GM18505 (cell line): ENCODE data around the gene RAB3IL1.
"Not testable (repeated sequence)": the region's sequence is repeated elsewhere in the genome, so short reads cannot be mapped to it uniquely, and the experiment has no call there.

ENCODE experiments used
- ATAC-seq: cut with Tn5 transposase; IDR thresholded peaks from one replicate; pipeline ENCODE4 v1.9.1; 2021; ENCODE audit not compliant: unreplicated experiment
- POLR2A ChIP-seq: IDR thresholded peaks from 4 replicates; pipeline ENCODE4 v1.6.1; 2011; ENCODE audit warnings: borderline replicate concordance; ENCODE audit not compliant: insufficient read depth, insufficient read length; ENCODE audit errors: extremely low read depth

RAB3IL1 gene

DNA sequence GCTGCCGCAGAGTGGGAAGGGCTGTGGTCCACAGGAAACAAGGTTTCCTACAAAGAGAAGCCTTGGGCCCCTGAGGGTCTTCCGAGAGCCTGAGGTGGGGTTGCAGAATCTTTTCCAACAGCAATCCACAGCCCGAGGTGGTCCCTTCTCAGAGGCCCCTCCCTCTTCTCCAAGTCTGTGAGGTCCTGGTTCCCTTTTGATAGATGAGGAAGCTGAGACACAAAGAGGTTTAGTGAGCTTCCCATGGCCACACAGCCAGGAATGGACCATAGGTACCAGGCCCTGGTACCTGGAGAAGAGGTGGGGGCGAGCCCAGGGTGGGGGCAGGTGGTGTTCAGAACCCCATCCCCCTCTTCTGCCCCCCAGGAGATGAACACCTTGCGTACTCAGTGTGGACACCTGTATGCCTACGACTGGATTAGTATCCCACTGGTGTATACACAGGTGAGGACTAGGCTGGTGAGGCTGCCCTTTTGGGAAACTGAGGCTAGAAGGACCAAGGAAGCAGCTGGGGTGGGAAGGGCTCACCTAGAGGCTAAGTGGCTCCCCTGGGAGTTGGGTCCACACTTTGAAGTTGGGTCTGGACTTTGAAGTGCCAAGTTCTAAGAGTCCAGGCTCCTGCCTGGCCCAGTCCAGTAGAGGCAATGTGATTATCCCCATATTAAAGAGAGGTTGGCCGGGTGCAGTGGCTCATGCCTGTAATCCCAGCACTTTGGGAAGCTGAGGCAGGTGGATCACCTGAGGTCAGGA is 39.8 kb upstream of the RAB3IL1 start:
- ATAC-seq = no peak
- TF ChIP-seq POLR2A = no peak

DNA sequence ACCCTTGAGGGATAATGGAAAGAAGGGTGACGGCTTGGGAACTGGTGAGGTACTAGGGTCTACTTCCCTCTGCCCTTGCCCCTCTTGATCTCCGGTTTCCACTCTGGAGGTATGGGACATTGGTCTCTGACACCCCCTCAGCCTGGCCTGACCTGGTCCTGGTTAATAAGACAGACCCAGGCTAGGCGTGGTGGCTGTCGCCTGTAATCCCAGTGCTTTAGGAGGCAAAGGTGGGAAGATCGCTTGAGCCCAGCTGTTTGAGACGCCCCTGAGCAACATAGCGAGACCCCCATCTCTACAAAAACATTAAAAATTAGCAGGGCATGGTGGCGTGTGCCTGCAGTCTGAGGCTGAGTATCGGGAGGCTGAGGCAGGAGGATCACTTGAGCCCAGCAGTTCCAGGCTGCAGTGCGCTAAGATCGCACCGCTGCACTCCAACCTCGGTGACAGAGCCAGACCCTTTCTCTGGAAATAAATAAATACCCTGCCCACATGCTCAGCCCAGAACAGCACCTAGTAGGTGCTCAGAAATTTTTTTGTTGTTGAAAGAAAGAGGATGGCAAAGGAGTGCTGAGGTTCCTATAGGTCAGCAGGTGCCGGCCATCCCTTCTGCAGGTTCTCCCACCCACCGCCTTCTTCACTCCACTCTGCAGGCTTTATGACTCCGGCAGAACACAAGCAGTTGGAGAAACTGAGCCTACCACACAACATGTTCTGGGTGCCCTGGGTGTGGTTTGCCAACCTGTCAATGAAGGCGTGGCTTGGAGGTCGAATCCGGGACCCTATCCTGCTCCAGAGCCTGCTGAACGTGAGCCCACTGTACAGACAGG is 39.0 kb upstream of the RAB3IL1 start:
- ATAC-seq = no peak
- no peak for TF ChIP-seq POLR2A

DNA sequence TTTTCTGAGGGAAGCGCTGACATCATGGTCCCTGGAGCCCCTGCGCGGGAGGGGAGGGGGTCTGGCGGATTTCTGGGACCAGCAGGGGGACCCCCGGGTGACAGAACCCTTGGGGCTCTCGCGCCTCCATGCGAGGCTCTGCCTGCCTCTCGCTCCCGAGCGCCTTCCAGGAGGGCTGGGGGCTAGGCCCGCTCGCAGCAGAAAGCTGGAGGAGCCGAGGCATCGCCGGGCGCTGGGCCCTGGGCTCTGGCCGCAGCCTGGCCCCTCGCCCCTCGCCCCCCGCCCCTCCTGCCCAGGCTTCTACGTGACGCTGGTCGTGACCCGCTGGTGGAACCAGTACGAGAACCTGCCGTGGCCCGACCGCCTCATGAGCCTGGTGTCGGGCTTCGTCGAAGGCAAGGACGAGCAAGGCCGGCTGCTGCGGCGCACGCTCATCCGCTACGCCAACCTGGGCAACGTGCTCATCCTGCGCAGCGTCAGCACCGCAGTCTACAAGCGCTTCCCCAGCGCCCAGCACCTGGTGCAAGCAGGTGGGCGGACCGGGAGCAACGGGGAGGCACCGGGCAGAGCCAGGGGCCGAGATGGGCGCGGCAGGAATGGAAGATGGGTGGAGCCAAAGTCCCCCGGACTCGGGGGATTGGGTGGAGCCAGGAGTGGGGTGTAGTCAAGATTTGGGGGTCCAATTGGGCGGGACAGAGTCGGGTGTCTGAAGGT is 38.2 kb upstream of the RAB3IL1 start:
- ATAC-seq = no peak
- no peak for TF ChIP-seq POLR2A

DNA sequence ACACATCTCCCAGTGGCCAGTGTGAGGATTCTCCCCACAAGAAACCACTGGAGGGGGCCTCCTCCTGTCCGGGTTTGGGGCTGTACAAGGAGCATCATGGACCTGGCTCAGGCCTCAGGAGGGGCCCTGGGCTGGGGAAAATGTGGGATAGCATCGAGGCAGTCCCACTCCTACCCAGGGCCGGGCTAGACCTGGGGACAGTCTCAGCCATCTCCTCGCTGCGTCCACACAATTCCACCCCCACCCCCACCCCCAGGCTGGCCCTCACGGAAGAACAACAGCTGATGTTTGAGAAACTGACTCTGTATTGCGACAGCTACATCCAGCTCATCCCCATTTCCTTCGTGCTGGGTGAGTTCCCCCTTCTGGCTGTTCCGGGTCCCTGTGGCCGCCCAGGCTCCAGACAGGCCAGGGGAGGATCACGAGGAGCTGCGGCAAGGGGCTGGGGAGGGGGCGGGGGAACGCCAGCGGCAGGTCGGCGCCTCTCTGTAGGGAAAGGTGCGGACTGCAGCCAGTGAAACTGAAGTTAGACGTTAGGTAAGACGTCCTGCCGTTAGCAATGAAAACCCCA is 37.6 kb upstream of the RAB3IL1 start:
- no peak for TF ChIP-seq POLR2A
- ATAC-seq = no peak

DNA sequence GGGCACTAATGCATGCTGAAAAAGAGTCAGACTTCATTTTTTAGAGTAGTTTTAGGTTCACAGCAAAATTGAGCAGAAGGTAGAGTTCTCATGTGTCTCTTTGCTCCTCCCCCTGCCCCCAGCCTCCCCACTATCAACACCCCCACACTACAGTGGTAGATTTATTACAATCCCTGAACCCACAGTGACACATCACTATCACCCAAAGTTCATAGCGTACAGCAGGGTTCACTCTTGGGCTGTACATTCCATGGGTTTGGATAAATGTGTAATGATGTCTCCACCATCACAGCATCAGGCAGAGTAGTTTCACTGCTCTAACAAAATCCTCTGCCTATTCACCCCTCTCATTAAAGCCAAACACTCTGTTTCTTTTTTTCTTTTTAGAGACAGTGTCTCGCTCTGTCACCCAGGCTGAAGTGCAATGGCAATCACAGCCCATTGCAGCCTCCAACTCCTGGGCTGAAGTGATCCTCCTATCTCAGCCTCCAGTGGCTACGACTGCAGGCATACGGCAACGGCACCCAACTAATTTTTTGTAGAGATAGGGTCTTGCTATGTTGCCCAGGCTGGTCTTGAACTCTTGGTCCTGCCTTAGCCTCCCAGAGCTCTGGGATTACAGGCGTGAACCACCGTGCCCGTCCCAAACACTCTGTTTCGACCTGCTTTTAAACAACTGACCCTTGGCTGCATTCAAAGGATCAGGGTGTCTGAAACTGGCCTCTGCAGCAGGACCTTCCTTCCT is 36.9 kb upstream of the RAB3IL1 start:
- no peak for ATAC-seq
- no peak for TF ChIP-seq POLR2A

DNA sequence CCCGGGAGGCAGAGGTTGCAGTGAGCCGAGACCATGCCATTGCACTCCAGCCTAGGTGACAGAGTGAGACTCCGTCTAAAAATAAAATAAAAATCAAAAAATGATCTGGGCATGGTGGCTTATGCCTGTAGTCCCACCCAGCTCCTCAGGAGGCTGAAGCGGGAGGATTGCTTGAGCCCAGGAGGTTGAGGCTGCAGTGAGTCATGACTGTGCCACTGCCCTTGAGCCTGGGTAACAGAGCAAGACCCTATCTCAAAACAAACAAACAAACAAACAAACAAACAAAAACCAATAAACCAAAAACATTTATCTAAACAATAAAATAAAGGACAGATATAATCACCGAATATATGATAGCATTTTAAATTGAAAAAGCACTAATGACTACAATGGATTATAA is 36.3 kb upstream of the RAB3IL1 start:
- ATAC-seq = not testable (repeated sequence)

DNA sequence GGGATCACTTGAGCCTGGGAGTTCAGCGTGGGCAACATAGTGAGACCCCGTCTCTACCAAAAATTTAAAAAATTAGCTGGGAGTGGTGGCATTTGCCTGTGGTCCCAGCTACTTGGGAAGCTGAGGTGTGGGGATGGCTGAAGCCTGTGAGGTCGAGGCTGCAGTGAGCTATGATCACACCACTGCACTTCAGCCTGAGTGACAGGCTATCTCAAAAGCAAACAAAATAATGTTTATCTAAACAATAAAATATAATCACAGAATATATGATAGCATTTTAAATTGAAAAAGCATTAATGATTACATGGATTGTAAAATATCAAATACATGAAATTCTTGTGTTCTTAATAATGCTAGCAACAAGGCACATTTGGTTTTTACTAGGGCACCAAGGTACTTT is 35.5 kb upstream of the RAB3IL1 start:
- no peak for TF ChIP-seq POLR2A
- no peak for ATAC-seq

DNA sequence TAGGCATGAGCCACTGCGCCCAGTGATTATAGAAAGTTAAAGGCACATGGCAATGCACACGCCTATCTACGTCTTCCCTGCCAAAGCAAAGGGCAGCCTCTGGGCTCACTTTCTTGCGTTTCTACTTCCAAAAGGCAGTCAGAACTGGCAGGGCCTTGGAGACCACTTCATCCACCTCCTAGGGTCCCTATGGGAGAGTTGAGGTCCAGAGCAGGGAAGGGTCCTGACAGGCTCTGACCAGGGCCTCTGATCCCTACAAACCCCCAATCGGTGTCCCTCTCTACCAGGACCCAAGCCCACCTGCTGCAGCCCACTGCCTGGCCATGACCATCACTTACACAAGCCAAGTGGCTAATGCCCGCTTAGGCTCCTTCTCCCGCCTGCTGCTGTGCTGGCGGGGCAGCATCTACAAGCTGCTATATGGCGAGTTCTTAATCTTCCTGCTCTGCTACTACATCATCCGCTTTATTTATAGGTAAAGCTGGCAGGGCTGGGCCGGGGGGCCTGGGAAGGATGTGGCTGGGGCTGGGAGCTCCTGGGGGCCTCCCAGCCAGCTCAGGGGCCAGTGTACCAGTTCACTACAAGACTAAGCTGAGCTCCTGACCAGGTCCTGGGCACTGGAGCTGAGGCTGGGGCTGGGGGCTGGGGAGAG is 34.2 kb upstream of the RAB3IL1 start:
- ATAC-seq = no peak

DNA sequence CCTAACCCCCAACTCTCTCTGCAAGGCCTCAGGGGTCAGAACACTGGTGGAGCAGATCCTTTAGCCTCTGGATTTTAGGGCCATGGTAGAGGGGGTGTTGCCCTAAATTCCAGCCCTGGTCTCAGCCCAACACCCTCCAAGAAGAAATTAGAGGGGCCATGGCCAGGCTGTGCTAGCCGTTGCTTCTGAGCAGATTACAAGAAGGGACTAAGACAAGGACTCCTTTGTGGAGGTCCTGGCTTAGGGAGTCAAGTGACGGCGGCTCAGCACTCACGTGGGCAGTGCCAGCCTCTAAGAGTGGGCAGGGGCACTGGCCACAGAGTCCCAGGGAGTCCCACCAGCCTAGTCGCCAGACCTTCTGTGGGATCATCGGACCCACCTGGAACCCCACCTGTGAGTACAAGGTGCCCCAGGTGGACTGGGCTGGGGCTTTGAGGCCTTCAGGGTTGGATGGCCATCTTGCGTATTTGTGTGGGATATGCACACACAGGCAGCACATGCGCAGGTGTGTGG is 32.7 kb upstream of the RAB3IL1 start, which contains the start of gene BEST1:
TSS of gene BEST1 (plus strand) at position 317 of the 513 bp plus-strand sequence. CDS start 1,456 bp downstream, outside the sequence.
- no peak for TF ChIP-seq POLR2A
- ATAC-seq = no peak

More for the DNA sequence above, 34.2 kb upstream of the RAB3IL1 start:
- TF ChIP-seq POLR2A = no peak

DNA sequence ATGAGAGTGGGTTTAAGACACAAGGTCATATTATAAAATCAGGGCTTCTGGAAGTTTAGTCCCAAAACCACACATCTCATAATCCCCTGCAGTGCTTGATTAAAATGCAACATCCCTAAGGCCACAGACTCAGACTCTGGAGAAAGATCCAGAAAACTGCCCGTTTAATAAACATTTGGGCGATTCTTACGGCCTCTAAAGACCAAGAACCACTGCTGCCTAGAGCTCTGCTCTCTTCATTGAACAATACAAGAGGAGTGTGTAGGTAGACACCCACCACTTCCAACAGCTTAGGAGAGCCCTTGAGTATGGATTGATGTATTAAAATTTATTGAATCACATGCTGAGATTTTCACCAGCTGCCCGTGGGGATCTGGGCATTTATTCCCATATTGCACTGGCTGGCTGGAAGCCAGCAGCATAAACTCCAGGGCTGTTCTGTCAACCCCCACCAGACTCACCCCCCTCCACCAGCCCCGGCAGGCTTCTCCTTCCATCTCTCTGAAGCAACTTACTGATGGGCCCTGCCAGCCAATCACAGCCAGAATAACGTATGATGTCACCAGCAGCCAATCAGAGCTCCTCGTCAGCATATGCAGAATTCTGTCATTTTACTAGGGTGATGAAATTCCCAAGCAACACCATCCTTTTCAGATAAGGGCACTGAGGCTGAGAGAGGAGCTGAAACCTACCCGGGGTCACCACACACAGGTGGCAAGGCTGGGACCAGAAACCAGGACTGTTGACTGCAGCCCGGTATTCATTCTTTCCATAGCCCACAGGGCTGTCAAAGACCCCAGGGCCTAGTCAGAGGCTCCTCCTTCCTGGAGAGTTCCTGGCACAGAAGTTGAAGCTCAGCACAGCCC is 32.0 kb upstream of the RAB3IL1 start:
- no peak for TF ChIP-seq POLR2A
- no peak for ATAC-seq

DNA sequence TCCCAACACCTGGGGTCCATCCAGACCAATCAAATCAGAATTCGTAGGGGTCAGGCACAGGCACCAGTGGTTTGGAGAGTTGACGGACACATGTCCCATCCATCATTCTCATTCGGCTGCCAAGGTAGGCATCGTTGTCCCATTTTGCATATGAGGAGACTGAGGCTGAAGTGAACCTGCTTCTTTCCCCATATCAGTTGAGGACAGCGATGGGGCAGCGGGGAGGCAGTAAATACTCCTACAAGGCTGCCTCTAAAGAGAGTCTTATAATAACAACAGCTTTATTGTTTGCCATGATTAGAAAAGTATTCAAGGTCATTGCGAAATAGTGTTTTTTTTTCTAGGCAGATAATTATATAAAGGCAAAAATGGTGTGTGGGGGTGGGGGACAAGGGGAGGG is 31.1 kb upstream of the RAB3IL1 start:
- no peak for ATAC-seq
- no peak for TF ChIP-seq POLR2A

DNA sequence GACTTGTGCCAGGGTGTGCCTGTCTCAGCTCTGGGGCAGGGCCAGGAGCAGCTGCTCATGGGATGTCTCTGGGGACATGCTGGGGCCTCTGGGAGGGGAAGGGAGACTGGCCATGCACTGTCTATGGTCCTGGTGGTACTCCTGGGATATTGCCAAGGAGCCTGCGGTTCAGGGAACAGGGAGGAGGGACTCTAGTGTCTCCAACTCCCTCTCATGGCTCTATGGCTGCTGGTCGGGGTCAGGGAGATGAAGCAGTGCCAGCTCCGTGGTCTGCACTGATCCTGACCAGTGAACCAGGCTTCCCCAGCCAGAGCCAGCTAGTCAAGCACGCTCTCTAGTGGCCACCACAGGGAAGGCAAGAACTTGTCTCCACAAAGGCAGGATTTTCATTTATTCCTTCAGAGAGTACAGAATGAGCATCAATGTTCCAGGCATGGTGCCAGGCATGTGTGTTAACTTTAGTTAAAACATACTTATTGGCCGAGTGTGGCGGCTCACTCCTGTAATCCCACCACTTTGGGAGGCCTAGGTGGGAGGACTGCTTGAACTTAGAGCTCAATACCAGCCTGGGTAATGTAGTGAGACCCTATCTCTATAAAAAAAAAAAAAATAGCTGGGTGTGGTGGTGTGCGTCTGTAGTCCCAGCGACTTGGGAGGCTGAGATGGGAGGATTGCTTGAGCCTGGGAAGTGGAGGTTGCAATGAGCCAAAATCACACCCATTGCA is 30.3 kb upstream of the RAB3IL1 start:
- no peak for TF ChIP-seq POLR2A
- no peak for ATAC-seq
